ENCODE results near the gene ATG16L2.
"Not testable (repeated sequence)": the region's sequence is repeated elsewhere in the genome, so short reads cannot be mapped to it uniquely, and the experiment has no call there.

Gene ATG16L2

DNA sequence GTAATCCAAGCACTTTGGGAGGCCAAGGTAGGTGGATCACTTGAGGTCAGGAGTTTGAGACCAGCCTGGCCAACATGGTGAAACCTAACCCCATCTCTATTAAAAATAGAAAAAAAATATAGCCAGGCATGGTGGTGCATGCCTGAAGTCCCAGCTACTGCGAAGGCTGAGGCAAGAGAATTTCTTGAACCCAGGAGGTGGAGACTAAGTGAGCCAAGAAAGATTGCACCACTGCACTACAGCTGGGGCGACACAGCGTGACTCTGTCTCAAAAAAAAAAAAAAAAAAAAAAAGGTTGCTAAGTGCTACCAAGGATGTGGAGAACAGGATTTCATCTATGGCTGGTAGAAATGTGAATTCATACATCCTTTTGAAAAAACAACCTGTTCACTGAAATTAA lies 36.6 kb downstream of the ATG16L2 start:
- no peak for DNase-seq

DNA sequence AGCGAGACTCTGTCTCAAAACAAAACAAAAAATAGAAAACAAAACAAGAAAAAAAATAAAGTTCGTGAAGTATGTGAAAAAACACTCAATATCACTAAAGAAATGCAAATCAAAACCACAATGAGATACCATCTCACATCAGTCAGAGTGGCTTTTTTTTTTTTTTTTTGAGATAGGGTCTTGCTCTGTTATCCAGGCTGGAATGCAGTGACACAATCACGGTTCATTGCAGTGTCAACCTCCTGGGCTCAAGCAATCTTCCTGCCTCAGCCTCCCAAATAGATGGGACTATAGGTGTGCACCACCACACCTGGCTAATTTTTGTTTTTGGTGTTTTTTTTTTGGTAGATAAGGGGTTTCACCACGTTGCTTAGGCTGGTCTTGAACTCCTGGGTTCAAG lies 37.5 kb downstream of the ATG16L2 start:
- DNase-seq = no peak

DNA sequence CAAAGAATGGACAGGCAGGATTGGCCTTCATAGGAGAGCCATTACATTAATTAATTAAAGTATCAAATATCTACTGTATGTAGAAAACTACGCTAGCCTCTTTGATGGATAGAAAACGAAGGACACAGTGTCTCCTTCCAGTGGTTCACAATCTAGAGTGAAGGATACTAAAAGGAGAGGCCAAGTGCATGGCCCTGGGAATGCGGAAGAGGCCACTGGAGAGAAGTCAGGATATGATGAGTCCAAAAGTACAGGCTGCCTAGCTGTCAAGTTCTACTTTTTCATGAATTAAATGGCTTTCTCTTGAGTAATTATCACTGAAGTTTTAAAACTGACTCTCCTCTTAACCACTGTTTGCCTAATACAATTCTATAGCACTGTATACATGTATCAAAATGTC lies 41.9 kb downstream of the ATG16L2 start:
- no peak for DNase-seq

GRCh38 chr11:72856551-72857345 lies 42.5 kb downstream of the ATG16L2 start:
- DNase-seq = no peak

- DNase-seq = not testable (repeated sequence)
Measured at GRCh38 chr11:72858267-72858666, 44.1 kb downstream of the ATG16L2 start.

DNA sequence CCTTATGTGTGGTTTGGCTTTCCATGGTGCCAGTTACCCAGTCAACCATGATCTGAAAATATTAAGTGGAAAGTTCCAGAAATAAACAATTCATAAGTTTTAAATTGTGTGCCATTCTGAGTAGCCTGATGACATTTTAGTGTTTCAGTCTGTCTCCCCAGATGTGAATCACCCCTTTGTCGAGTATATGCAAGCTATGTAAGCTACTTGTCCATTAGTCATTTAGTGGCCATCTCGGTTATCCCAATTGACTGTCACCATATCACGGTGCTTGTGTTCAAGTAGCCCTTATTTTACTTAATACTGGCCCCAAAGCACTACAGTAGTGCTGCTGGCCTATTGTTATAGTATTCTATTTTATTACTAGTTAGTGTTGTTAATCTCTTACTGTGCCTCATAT lies 44.9 kb downstream of the ATG16L2 start:
- DNase-seq = no peak

DNA sequence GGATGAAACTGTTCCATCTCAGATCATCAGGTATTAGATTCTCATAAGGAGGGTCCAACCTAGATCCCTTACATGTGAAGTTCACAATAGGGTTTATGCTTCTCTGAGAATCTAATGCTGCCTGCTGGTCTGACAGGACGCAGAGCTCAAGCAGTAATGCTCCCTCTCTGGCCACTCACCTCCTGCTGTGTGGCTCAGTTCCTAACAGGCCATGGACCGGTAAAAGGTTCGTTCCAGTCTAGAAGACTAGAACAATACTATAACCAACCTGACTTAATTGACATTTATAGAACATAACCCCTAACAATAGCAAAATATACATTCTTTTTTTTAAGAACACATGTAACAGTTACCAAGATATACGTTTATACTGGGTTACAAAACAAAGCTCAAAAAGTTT lies 45.8 kb downstream of the ATG16L2 start:
- DNase-seq = no peak

GRCh38 chr11:72860592-72860991 lies 46.4 kb downstream of the ATG16L2 start:
- DNase-seq = no peak

GRCh38 chr11:72863091-72863490 lies 48.9 kb downstream of the ATG16L2 start:
- DNase-seq = no peak

DNA sequence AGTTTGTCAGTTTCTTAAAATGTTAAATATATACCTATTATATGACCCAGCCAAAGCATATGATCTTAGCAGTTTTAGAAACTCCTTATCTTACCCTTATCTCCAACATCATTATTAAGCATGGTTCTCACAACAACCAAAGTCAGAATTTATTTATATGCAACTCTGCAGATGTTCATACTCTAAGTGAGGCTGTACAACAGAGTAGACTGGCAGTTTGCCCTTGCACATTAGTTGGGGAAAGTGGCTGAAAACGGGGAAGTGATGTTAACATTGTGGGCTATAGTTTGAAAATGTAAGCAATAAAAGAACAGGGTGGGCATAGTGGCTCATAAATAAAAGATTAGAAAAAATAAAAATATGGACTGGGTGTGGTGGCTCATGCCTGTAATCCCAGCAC lies 49.7 kb downstream of the ATG16L2 start:
- DNase-seq = no peak

GRCh38 chr11:72864702-72865655 lies 50.8 kb downstream of the ATG16L2 start:
- DNase-seq = no peak

- no peak for DNase-seq
Measured at GRCh38 chr11:72867970-72868369, 53.8 kb downstream of the ATG16L2 start.

DNA sequence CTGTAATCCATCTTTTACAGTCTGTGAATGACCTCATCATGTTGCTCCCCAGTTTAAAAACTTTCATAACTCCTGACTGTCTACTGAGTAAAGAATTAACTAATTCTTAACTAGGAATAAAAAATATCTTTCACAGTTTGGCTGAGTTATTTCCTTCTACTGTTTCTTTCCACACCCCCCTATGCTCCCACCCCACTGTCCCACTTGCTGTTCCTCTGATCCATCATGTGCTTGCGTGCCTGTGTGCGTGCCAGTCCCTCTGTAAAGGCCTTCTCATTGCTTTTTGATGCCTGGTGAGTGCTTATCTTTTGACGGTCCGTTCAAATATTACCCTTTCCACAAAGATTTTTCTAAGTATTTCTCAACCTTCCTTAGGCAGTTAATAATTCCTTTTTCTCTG lies 55.6 kb downstream of the ATG16L2 start:
- no peak for DNase-seq

GRCh38 chr11:72871119-72871518 lies 56.9 kb downstream of the ATG16L2 start:
- DNase-seq = no peak

DNA sequence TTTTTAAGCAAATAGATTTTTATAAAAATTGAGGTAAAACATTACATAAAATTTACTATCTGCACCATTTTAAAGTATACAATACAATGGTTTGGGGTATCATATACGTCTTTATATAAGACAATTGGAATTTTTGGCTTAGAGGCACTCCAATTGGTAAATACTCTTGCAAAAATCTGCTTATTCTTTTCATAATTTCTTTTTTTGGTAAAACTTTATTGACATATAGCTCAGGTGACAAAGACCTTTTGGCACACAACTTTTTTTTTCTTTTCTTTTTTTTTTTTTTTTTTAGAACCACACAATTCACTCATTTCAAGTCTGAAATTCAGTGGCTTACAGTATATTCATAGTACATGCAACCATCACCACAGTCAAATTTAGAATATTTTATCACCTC lies 57.8 kb downstream of the ATG16L2 start:
- no peak for DNase-seq

GRCh38 chr11:72875736-72876135 lies 61.5 kb downstream of the ATG16L2 start:
- no peak for DNase-seq

DNA sequence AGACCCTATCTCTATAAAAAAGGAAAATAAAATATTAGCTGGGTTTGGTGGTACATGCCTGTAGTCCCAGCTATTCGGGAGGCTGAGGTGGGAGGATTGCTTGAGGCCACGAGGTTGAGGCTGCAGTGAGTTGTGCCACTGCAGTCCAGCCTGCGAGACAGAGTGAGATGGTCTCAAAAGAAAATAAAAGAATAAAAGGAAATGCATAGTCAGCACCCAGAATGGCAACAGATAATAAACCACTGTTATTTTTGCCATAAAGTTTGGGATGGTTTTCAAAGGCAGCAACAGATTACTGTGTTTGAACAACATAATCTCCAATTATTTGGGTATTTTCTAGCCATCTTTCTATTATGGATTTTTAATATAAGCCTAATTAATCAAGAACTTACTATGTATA lies 61.9 kb downstream of the ATG16L2 start:
- DNase-seq = no peak

All from activated CD8-positive, alpha-beta memory T cell treated with anti-CD3 and anti-CD28 coated beads for 24 hours (primary cell).